ENCODE measurements around the gene TTLL11. TPM values are rescaled to one million over a fixed set of nuclear protein-coding genes. Genes with fewer than 3 reads are reported as not detected.
"Not testable (repeated sequence)": the region's sequence is repeated elsewhere in the genome, so short reads cannot be mapped to it uniquely, and the experiment has no call there.

The TTLL11 gene
- polyA plus RNA-seq, 3 donors from 2014 or later: 3.1 to 8.3 (median 5.6) TPM

- no peak for DNase-seq
- Mint-ChIP-seq H3K9me3 (no peaks in the 10 kb centered on the region), H3K4me3 (no peak overlapping the region), H3K4me1 (no peaks in the 10 kb centered on the region), H3K36me3 (no peaks in the 10 kb centered on the region), H3K27me3 (ENCODE audit: low read depth in 3 of 3) (peaks cover 0 to 7% (median 0%) of the 10 kb centered on the region in 3 donors), H3K27ac (no peak overlapping the region)
Observed at GRCh38 chr9:121811140-121811539, 282.0 kb downstream of the TTLL11 start.

GRCh38 chr9:121810489-121810888 is 282.6 kb downstream of the TTLL11 start:
- Mint-ChIP-seq H3K4me1 (no peaks in the 10 kb centered on the region), H3K27me3 (ENCODE audit: low read depth in 3 of 3) (peaks cover 0 to 7% (median 0%) of the 10 kb centered on the region in 3 donors), H3K36me3 (no peaks in the 10 kb centered on the region), H3K4me3 (no peak overlapping the region), H3K9me3 (no peaks in the 10 kb centered on the region), H3K27ac (no peak overlapping the region)
- DNase-seq: no peak

- Mint-ChIP-seq H3K4me3 (no peak overlapping the region), H3K9me3 (peaks cover 0 to 6% (median 0%) of the 10 kb centered on the region in 6 donors), H3K36me3 (peaks cover 0 to 5% (median 0%) of the 10 kb centered on the region in 3 donors), H3K4me1 (no peaks in the 10 kb centered on the region), H3K27ac (no peak overlapping the region), H3K27me3 (ENCODE audit: low read depth in 3 of 3) (peaks cover 0 to 4% (median 0%) of the 10 kb centered on the region in 3 donors)
- DNase-seq: no peak
Observed at GRCh38 chr9:121809356-121810050, 283.6 kb downstream of the TTLL11 start.

- Mint-ChIP-seq H3K4me3 (no peak overlapping the region), H3K27me3 (ENCODE audit: low read depth in 3 of 3) (peaks cover 0 to 4% (median 0%) of the 10 kb centered on the region in 3 donors), H3K4me1 (no peaks in the 10 kb centered on the region), H3K9me3 (peaks cover 0 to 10% (median 0%) of the 10 kb centered on the region in 6 donors), H3K36me3 (peaks cover 0 to 5% (median 0%) of the 10 kb centered on the region in 3 donors), H3K27ac (no peak overlapping the region)
- no peak for DNase-seq
Observed at GRCh38 chr9:121808781-121809180, 284.3 kb downstream of the TTLL11 start.

- H3K27me3 Mint-ChIP-seq (ENCODE audit: low read depth in 3 of 3): peaks cover 0 to 4% (median 0%) of the 10 kb centered on the region in 3 donors
- no peak overlapping the region for H3K4me3 Mint-ChIP-seq
- no peaks in the 10 kb centered on the region for H3K4me1 Mint-ChIP-seq
- peaks cover 0 to 5% (median 0%) of the 10 kb centered on the region in 3 donors for H3K36me3 Mint-ChIP-seq
- no peak overlapping the region for H3K27ac Mint-ChIP-seq
- DNase-seq: no peak
- peaks cover 0 to 10% (median 0%) of the 10 kb centered on the region in 6 donors for H3K9me3 Mint-ChIP-seq
Observed at GRCh38 chr9:121807823-121808278, 285.3 kb downstream of the TTLL11 start.

- Mint-ChIP-seq H3K27ac (no peak overlapping the region), H3K36me3 (peaks cover 0 to 5% (median 0%) of the 10 kb centered on the region in 3 donors), H3K4me1 (no peaks in the 10 kb centered on the region), H3K27me3 (ENCODE audit: low read depth in 3 of 3) (peaks cover 0 to 4% (median 4%) of the 10 kb centered on the region in 3 donors), H3K9me3 (peaks cover 0 to 10% (median 0%) of the 10 kb centered on the region in 6 donors), H3K4me3 (no peak overlapping the region)
- DNase-seq: peak in 1 of 3 donors; percentile 20
Observed at GRCh38 chr9:121807069-121807822, 285.9 kb downstream of the TTLL11 start.

GRCh38 chr9:121802753-121803152 is 290.4 kb downstream of the TTLL11 start:
- Mint-ChIP-seq H3K4me1 (no peaks in the 10 kb centered on the region), H3K9me3 (peaks cover 0 to 10% (median 0%) of the 10 kb centered on the region in 6 donors), H3K36me3 (peaks cover 0 to 5% (median 0%) of the 10 kb centered on the region in 3 donors), H3K4me3 (no peak overlapping the region), H3K27ac (no peak overlapping the region), H3K27me3 (ENCODE audit: low read depth in 3 of 3) (peaks cover 2 to 7% (median 2%) of the 10 kb centered on the region in 3 donors)
- DNase-seq: no peak

- Mint-ChIP-seq H3K4me1 (no peaks in the 10 kb centered on the region), H3K27ac (no peak overlapping the region), H3K36me3 (peaks cover 0 to 5% (median 0%) of the 10 kb centered on the region in 3 donors), H3K4me3 (no peak overlapping the region), H3K9me3 (peaks cover 0 to 10% (median 0%) of the 10 kb centered on the region in 6 donors), H3K27me3 (ENCODE audit: low read depth in 3 of 3) (peaks cover 3 to 7% (median 3%) of the 10 kb centered on the region in 3 donors)
- DNase-seq: no peak
Observed at GRCh38 chr9:121801579-121801978, 291.5 kb downstream of the TTLL11 start.

GRCh38 chr9:121800376-121800775 is 292.7 kb downstream of the TTLL11 start:
- H3K27me3 Mint-ChIP-seq (ENCODE audit: low read depth in 3 of 3): peaks cover 3 to 7% (median 3%) of the 10 kb centered on the region in 3 donors
- peaks cover 0 to 5% (median 0%) of the 10 kb centered on the region in 3 donors for H3K36me3 Mint-ChIP-seq
- H3K9me3 Mint-ChIP-seq: peaks cover 0 to 10% (median 0%) of the 10 kb centered on the region in 6 donors
- H3K4me1 Mint-ChIP-seq: no peaks in the 10 kb centered on the region
- no peak overlapping the region for H3K27ac Mint-ChIP-seq
- H3K4me3 Mint-ChIP-seq: no peak overlapping the region
- DNase-seq: no peak

GRCh38 chr9:121798941-121799340 is 294.2 kb downstream of the TTLL11 start:
- Mint-ChIP-seq H3K36me3 (no peaks in the 10 kb centered on the region), H3K9me3 (no peaks in the 10 kb centered on the region), H3K27ac (no peak overlapping the region), H3K4me1 (no peaks in the 10 kb centered on the region), H3K4me3 (no peak overlapping the region), H3K27me3 (ENCODE audit: low read depth in 3 of 3) (peaks cover 3 to 7% (median 5%) of the 10 kb centered on the region in 3 donors)
- DNase-seq: no peak

GRCh38 chr9:121797081-121797480 is 296.0 kb downstream of the TTLL11 start:
- H3K9me3 Mint-ChIP-seq: no peaks in the 10 kb centered on the region
- H3K36me3 Mint-ChIP-seq: no peaks in the 10 kb centered on the region
- no peak overlapping the region for H3K27ac Mint-ChIP-seq
- H3K4me1 Mint-ChIP-seq: no peaks in the 10 kb centered on the region
- H3K4me3 Mint-ChIP-seq: no peak overlapping the region
- no peak for DNase-seq
- peaks cover 3 to 6% (median 3%) of the 10 kb centered on the region in 3 donors for H3K27me3 Mint-ChIP-seq (ENCODE audit: low read depth in 3 of 3)

- H3K27me3 Mint-ChIP-seq (ENCODE audit: low read depth in 3 of 3); H3K27ac Mint-ChIP-seq; H3K4me3 Mint-ChIP-seq; H3K36me3 Mint-ChIP-seq; DNase-seq; H3K4me1 Mint-ChIP-seq; H3K9me3 Mint-ChIP-seq: not testable (repeated sequence)
Observed at GRCh38 chr9:121794334-121794733, 298.8 kb downstream of the TTLL11 start.

- not testable (repeated sequence) for H3K9me3 Mint-ChIP-seq; H3K27me3 Mint-ChIP-seq (ENCODE audit: low read depth in 3 of 3); H3K36me3 Mint-ChIP-seq; H3K4me3 Mint-ChIP-seq; H3K27ac Mint-ChIP-seq; H3K4me1 Mint-ChIP-seq; DNase-seq
Observed at GRCh38 chr9:121792476-121792875, 300.6 kb downstream of the TTLL11 start.

- H3K27me3 Mint-ChIP-seq (ENCODE audit: low read depth in 3 of 3): peaks cover 3 to 4% (median 4%) of the 10 kb centered on the region in 3 donors
- H3K27ac Mint-ChIP-seq: no peak overlapping the region
- H3K4me1 Mint-ChIP-seq: no peaks in the 10 kb centered on the region
- DNase-seq: no peak
- H3K4me3 Mint-ChIP-seq: no peak overlapping the region
- no peaks in the 10 kb centered on the region for H3K36me3 Mint-ChIP-seq
- no peaks in the 10 kb centered on the region for H3K9me3 Mint-ChIP-seq
Observed at GRCh38 chr9:121790841-121791240, 302.3 kb downstream of the TTLL11 start.

All from immature natural killer cell (primary cell).